Panc1 (cell line): Measurements from ENCODE around the gene SYT13. TPM values are rescaled to one million over a fixed set of nuclear protein-coding genes. Genes with fewer than 3 reads are reported as not detected.

Experiments used
- ATAC-seq: fragments of 200-7000 bp; cut with Tn5 transposase; 2 replicates; pipeline ENCODE4 v1.9.1; 2020; ENCODE audit warnings: mild to moderate bottlenecking, moderate library complexity
- BruUV-seq: library from RNA; stranded (reverse); fragments of 400-500 nt; replicated peaks from 2 replicates; lab custom pipeline; 2021; lab: Mats Ljungman, UMichigan
- CTCF ChIA-PET: fragments of 300-600 bp; sonication (Branson Sonifier 250); formaldehyde crosslinking; loops from one replicate; lab custom pipeline; 2022; ENCODE audit warnings: antibody characterized with exemption; lab: Charles Lee
- POLR2A ChIA-PET: fragments of 300-600 bp; sonication (Branson Sonifier 250); formaldehyde crosslinking; loops from one replicate; lab custom pipeline; 2022; ENCODE audit warnings: antibody characterized with exemption; lab: Charles Lee
- DNase-seq: peaks from one replicate; pipeline ENCODE4 v3.0.0-alpha.2; 2010; ENCODE audit warnings: low read depth, low spot score
- H3K27ac ChIP-seq: 2 replicates; pipeline ENCODE4 v1.5.1; 2011; ENCODE audit warnings: mild to moderate bottlenecking, low read length, inconsistent platforms
- H3K27me3 ChIP-seq: fragments of 200-500 bp; sonication (Bioruptor generic); 2 replicates; pipeline ENCODE4 v1.6.0; 2014; ENCODE audit warnings: low read length, inconsistent platforms; ENCODE audit not compliant: control insufficient read depth, insufficient read depth
- H3K36me3 ChIP-seq: fragments of 200-500 bp; sonication (Bioruptor generic); 2 replicates; pipeline ENCODE4 v1.5.1; 2014; ENCODE audit warnings: inconsistent platforms, mild to moderate bottlenecking, low read length, moderate library complexity; ENCODE audit not compliant: control insufficient read depth, insufficient read depth
- H3K4me1 ChIP-seq: 2 replicates; pipeline ENCODE4 v1.5.1; 2011; ENCODE audit warnings: inconsistent platforms, mild to moderate bottlenecking, low read length, moderate library complexity; ENCODE audit not compliant: control insufficient read depth, insufficient read depth
- H3K4me3 ChIP-seq, 2 experiments: 2 replicates each; pipeline ENCODE4 v1.5.1; 2011 to 2012; ENCODE audit warnings: low read depth in 2 of 2, low read length in 2 of 2, mild to moderate bottlenecking in 2 of 2, inconsistent platforms in 1 of 2, moderate library complexity in 1 of 2
- H3K9me3 ChIP-seq: fragments of 200-500 bp; sonication (Bioruptor generic); 2 replicates; pipeline ENCODE4 v1.5.1; 2014; ENCODE audit warnings: low read depth, mild to moderate bottlenecking, inconsistent platforms, low read length, moderate library complexity; ENCODE audit not compliant: control insufficient read depth, insufficient read depth
- POLR2AphosphoS5 ChIP-seq: IDR thresholded peaks from 2 replicates; pipeline ENCODE4 v1.6.1; 2012; ENCODE audit warnings: mild to moderate bottlenecking, low read depth, low read length, moderate library complexity
- SIN3A ChIP-seq: IDR thresholded peaks from 2 replicates; pipeline ENCODE4 v1.6.1; 2012; ENCODE audit warnings: low read depth, mild to moderate bottlenecking, low read length, moderate library complexity, borderline replicate concordance; ENCODE audit not compliant: insufficient read depth
- TCF7L2 ChIP-seq: IDR thresholded peaks from 2 replicates; pipeline ENCODE4 v1.6.1; 2011; ENCODE audit warnings: mild to moderate bottlenecking, low read depth, low read length, inconsistent platforms
- in situ Hi-C: cut with HindIII; loops from 2 replicates; pipeline ENCODE4 v1.10.0; 2016; ENCODE audit warnings: low sequenced_read_pairs, low pct_unique_long_range_greater_than_20kb
- intact Hi-C: fragments of 100-400 bp; cut with micrococcal nuclease; formaldehyde crosslinking; loops from one replicate; pipeline ENCODE4 v1.10.0; 2022; ENCODE audit not compliant: unreplicated experiment
- total RNA-seq: library from RNA; stranded (reverse); gene quantifications from one replicate; pipeline ENCODE4 v1.2.1, GENCODE V29; 2021; ENCODE audit not compliant: unreplicated experiment
- TF ChIP-seq, protein P1 (sequence below), 2 experiments: IDR thresholded peaks; 2 replicates each; pipeline ENCODE4 v1.6.1; 2011 to 2012; ENCODE audit warnings: low read depth in 2 of 2, control low read depth in 1 of 2, low read length in 1 of 2, mild to moderate bottlenecking in 1 of 2, moderate library complexity in 1 of 2; ENCODE audit not compliant: insufficient read depth in 1 of 2
- TF ChIP-seq, protein P2 (sequence below): fragments of 450-650 bp; IDR thresholded peaks from 2 replicates; pipeline ENCODE4 v1.5.1; 2017; ENCODE audit warnings: mild to moderate bottlenecking

Gene SYT13
- total RNA-seq, 1 experiment from 2014 or later = 0.13 TPM

- H3K4me1 ChIP-seq = no peaks in the 10 kb centered on the region
- TF ChIP-seq, protein P1, sequence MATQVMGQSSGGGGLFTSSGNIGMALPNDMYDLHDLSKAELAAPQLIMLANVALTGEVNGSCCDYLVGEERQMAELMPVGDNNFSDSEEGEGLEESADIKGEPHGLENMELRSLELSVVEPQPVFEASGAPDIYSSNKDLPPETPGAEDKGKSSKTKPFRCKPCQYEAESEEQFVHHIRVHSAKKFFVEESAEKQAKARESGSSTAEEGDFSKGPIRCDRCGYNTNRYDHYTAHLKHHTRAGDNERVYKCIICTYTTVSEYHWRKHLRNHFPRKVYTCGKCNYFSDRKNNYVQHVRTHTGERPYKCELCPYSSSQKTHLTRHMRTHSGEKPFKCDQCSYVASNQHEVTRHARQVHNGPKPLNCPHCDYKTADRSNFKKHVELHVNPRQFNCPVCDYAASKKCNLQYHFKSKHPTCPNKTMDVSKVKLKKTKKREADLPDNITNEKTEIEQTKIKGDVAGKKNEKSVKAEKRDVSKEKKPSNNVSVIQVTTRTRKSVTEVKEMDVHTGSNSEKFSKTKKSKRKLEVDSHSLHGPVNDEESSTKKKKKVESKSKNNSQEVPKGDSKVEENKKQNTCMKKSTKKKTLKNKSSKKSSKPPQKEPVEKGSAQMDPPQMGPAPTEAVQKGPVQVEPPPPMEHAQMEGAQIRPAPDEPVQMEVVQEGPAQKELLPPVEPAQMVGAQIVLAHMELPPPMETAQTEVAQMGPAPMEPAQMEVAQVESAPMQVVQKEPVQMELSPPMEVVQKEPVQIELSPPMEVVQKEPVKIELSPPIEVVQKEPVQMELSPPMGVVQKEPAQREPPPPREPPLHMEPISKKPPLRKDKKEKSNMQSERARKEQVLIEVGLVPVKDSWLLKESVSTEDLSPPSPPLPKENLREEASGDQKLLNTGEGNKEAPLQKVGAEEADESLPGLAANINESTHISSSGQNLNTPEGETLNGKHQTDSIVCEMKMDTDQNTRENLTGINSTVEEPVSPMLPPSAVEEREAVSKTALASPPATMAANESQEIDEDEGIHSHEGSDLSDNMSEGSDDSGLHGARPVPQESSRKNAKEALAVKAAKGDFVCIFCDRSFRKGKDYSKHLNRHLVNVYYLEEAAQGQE (IDR thresholded peaks at IDR 0.05; ENCODE audit: insufficient read depth in 1 of 2, low read depth in 2 of 2, low read length in 1 of 2) = no peak
- no peak for TF ChIP-seq TCF7L2
- no peak for TF ChIP-seq SIN3A
- TF ChIP-seq POLR2AphosphoS5 = no peak
- TF ChIP-seq, protein P2, sequence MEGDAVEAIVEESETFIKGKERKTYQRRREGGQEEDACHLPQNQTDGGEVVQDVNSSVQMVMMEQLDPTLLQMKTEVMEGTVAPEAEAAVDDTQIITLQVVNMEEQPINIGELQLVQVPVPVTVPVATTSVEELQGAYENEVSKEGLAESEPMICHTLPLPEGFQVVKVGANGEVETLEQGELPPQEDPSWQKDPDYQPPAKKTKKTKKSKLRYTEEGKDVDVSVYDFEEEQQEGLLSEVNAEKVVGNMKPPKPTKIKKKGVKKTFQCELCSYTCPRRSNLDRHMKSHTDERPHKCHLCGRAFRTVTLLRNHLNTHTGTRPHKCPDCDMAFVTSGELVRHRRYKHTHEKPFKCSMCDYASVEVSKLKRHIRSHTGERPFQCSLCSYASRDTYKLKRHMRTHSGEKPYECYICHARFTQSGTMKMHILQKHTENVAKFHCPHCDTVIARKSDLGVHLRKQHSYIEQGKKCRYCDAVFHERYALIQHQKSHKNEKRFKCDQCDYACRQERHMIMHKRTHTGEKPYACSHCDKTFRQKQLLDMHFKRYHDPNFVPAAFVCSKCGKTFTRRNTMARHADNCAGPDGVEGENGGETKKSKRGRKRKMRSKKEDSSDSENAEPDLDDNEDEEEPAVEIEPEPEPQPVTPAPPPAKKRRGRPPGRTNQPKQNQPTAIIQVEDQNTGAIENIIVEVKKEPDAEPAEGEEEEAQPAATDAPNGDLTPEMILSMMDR = no peak
- CTCF ChIA-PET = interaction anchor here (0.7 kb wide), 1 partner anchor 336 kb away, joined by 3 read pairs; no protein-coding TSS in a partner anchor
- H3K36me3 ChIP-seq = no peaks in the 10 kb centered on the region
- peaks cover 17% of the 10 kb centered on the region for H3K27me3 ChIP-seq
- ATAC-seq (no peak), DNase-seq (no peak)
- no peak overlapping the region for H3K27ac ChIP-seq
- H3K4me3 ChIP-seq = no peak overlapping the region
- intact Hi-C loops = no loop called here
- H3K9me3 ChIP-seq = no peaks in the 10 kb centered on the region
- no TSS peak for BruUV-seq
- in situ Hi-C loops = no loop called here
- POLR2A ChIA-PET = interaction anchor here (0.6 kb wide), 1 partner anchor 284 kb away, joined by 4 read pairs; no protein-coding TSS in a partner anchor
These were observed 19.9 kb upstream of the SYT13 start for GRCh38 chr11:45305874-45306623.

- Histone ChIP-seq H3K9me3 (no peaks in the 10 kb centered on the region), H3K27ac (no peak overlapping the region), H3K36me3 (no peaks in the 10 kb centered on the region), H3K27me3 (peaks cover 15% of the 10 kb centered on the region), H3K4me1 (no peaks in the 10 kb centered on the region), H3K4me3 (no peak overlapping the region)
- POLR2A ChIA-PET = interaction anchor here (0.6 kb wide), 1 partner anchor 285 kb away, joined by 4 read pairs; no protein-coding TSS in a partner anchor
- BruUV-seq = no TSS peak
- ATAC-seq (no peak), DNase-seq (no peak)
- TF ChIP-seq SIN3A = no peak
- TF ChIP-seq, protein P1 (IDR thresholded peaks at IDR 0.05; ENCODE audit: insufficient read depth in 1 of 2, low read depth in 2 of 2, low read length in 1 of 2) = no peak
- CTCF ChIA-PET = interaction anchor here (0.7 kb wide), 1 partner anchor 205 kb away, joined by 3 read pairs; no protein-coding TSS in a partner anchor
- intact Hi-C loops = no loop called here
- in situ Hi-C loops = no loop called here
These were observed 18.8 kb upstream of the SYT13 start for GRCh38 chr11:45304992-45305335.
